Activated naive CD4-positive, alpha-beta T cell treated with anti-CD3 and anti-CD28 coated beads, Interleukin-2, amount 50 U/mL, for 24 hours (primary cell): Measurements from ENCODE around the gene ATG4D.
"Not testable (repeated sequence)": the region's sequence is repeated elsewhere in the genome, so short reads cannot be mapped to it uniquely, and the experiment has no call there.

ENCODE experiments used
- H3K27ac Mint-ChIP-seq: one replicate; pipeline ENCODE4 v1.8.0; 2021; ENCODE audit warnings: mild to moderate bottlenecking, mixed read lengths
- H3K27me3 Mint-ChIP-seq: one replicate; pipeline ENCODE4 v1.8.0; 2021; ENCODE audit warnings: mixed read lengths
- H3K36me3 Mint-ChIP-seq: one replicate; pipeline ENCODE4 v1.8.0; 2021; ENCODE audit warnings: mixed read lengths
- H3K4me1 Mint-ChIP-seq: one replicate; pipeline ENCODE4 v1.8.0; 2021; ENCODE audit warnings: mixed read lengths
- H3K4me3 Mint-ChIP-seq: one replicate; pipeline ENCODE4 v1.8.0; 2021; ENCODE audit warnings: mild to moderate bottlenecking, mixed read lengths
- H3K9me3 Mint-ChIP-seq: one replicate; pipeline ENCODE4 v1.8.0; 2021; ENCODE audit warnings: mixed read lengths

Gene ATG4D

DNA sequence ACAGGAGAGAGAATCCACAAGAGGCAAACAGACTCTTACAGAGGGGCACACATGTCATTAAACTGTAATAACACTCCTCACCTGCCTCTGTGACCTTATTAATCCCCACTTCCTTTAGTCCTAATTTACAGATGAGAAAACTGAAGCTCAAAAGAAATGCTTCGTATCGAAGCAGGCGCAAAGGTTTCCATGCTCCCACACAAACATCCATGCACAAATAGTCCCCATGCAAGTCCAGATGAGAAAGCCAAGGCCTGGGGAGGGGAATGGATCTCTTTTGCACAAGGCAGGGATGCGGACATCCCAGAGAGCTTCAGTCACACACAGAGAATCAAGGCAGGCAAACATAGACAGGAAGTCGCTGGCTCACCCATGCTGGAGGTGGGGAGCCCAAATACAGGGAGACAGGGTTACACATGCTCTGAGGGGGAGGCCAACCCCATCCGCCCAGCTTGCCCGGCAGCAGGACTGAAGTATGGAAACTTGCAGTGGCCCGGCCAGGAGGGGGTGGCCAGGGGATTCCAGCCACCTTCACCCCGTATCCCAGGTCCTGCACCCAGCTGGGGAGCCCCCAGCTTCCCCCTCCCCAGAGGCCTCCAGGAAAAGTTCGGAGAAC lies 26.9 kb upstream of the ATG4D start:
- Mint-ChIP-seq H3K27ac (no peak overlapping the region), H3K27me3 (peaks cover 37% of the 10 kb centered on the region), H3K36me3 (peaks cover 4% of the 10 kb centered on the region), H3K9me3 (no peaks in the 10 kb centered on the region), H3K4me3 (peak overlapping the region; percentile 72), H3K4me1 (peaks cover 36% of the 10 kb centered on the region)

DNA sequence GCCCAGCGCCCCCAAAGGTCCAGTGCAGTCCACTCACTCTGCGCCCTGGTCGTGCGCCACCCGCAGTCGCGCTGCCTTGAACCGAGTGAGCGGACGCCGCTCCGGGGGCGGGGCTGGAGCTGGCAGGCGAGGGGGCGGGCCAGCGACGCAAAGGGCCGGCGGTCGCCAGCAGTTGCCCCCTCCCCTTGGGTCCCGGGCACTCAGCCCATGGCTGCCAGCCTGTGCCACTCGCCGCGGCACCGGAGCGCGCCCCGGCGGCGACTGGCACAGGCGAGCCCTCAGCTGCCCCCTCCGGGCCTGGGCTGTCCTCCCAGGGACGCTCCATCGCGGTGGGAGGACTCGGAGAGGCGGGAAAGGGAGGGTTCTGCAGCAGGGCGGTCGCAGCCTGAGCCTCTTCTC lies 26.3 kb upstream of the ATG4D start, which contains the start of gene S1PR5:
S1PR5 (minus strand) TSS at position 87 of the 399 bp plus-strand sequence. CDS start 2,436 bp downstream, outside the sequence.
- Mint-ChIP-seq H3K27ac (no peak within 1 kb of the TSS), H3K4me3 (peak within 1 kb of the TSS; percentile 72), H3K4me1 (peaks cover 36% of the 10 kb centered on the region), H3K9me3 (no peaks in the 10 kb centered on the region), H3K36me3 (peaks cover 4% of the 10 kb centered on the region), H3K27me3 (peaks cover 37% of the 10 kb centered on the region)

DNA sequence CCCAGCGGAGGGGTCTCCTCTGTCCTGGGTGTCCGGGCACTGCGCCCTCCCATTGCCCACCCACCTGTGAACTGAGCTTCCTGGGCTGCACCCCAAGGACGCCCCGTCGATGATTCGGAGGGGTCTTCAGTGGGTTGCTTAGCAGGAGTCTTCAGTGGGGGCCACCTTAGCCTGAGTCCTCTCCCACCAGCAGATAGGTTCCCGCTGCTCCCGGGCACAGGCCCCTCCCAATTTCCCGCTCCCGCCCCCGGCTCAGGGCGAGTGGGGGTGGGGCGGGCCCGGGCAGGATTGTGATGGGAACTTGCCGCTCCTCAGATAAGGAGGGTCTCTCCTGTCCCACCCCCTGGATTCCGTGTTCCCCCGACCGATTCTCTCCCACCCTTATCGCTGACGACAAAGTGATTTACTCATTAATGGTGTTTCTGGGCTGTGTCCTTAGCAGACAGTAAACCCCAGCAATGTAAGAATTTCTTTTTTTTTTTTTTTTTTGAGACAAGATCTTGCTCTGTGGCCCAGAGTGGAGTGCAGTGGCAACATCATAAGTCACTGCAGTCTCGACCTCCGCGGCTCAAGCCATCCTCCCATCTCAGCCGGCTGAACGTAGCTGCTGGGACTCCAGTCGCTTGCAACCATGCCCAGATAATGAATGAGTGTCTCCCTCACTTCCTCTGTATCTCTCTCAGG lies 25.8 kb upstream of the ATG4D start:
- H3K4me1 Mint-ChIP-seq, result peaks cover 36% of the 10 kb centered on the region
- H3K27me3 Mint-ChIP-seq, result peaks cover 37% of the 10 kb centered on the region
- H3K4me3 Mint-ChIP-seq, result peak overlapping the region; percentile 67
- no peaks in the 10 kb centered on the region for H3K9me3 Mint-ChIP-seq
- H3K27ac Mint-ChIP-seq, result no peak overlapping the region
- H3K36me3 Mint-ChIP-seq, result peaks cover 4% of the 10 kb centered on the region

DNA sequence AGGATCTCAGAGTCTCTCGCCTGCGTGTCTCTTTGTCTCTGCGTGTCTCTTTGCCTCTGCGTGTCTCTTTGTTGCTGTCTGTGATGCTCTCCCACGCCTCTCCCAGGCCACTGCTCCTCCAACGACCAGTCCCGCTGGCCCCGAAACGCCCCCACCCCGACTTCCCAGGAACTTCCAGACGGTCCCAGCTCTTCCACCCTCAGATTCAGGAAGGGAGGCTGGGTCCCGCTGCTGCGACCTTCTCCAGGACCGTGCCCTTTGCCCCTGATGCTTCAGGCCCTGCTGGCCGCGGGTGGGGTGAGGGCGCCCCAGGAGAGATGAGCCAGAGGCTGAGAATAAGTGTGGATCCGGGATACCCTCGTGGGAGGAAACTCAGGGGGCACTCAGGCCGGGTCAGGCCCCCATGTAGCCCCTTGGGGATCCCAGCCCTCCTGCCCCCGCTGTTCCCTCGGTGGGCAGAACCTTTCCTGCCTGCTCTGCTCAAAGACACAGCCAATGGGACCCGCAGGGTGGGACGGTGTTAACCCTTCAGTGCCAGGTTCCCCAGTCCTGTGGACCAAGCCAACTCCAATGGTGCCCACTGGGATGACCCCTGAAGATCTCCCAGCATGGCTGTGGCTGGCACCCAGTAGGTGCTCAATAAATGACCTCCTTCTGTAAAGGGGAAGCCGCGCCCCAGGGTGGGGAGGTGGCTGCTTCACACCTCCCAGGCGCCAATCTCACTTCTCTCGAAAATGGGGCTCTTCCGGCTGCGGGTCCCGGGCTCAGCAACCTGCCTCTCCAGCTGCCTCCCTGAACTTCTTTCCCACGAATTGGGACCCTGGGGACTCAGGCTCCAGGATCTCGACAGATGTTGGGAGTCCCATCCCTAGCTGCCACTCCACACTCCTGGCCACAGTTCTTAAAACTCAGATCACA lies 25.0 kb upstream of the ATG4D start:
- no peaks in the 10 kb centered on the region for H3K9me3 Mint-ChIP-seq
- peak overlapping the region; percentile 81 for H3K27ac Mint-ChIP-seq
- H3K4me1 Mint-ChIP-seq, result peaks cover 28% of the 10 kb centered on the region
- peak overlapping the region; percentile 67 for H3K4me3 Mint-ChIP-seq
- H3K27me3 Mint-ChIP-seq, result peaks cover 29% of the 10 kb centered on the region
- no peaks in the 10 kb centered on the region for H3K36me3 Mint-ChIP-seq

DNA sequence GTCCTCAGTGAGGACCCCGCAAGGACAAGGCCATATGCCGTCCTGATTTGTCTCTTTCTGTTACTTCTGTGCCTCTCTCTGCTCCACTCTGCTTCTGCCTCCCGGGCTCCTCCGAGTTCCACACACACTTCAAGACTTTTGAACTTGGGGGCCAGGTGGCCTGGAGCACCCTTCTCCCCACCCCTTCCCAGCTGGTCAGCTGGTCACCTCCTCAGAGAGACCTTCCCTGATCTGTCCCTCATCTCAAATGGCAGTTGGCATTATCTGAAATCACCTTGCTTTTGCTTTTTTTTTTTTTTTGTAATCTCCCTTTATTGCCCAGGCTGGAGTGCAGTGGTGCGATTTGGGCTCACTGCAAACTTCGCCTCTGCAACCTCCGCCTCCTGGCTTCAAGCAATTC lies 24.3 kb upstream of the ATG4D start:
- H3K27ac Mint-ChIP-seq, result peak overlapping the region; percentile 81
- peak overlapping the region; percentile 67 for H3K4me3 Mint-ChIP-seq
- no peaks in the 10 kb centered on the region for H3K9me3 Mint-ChIP-seq
- peaks cover 28% of the 10 kb centered on the region for H3K4me1 Mint-ChIP-seq
- no peaks in the 10 kb centered on the region for H3K36me3 Mint-ChIP-seq
- peaks cover 28% of the 10 kb centered on the region for H3K27me3 Mint-ChIP-seq

DNA sequence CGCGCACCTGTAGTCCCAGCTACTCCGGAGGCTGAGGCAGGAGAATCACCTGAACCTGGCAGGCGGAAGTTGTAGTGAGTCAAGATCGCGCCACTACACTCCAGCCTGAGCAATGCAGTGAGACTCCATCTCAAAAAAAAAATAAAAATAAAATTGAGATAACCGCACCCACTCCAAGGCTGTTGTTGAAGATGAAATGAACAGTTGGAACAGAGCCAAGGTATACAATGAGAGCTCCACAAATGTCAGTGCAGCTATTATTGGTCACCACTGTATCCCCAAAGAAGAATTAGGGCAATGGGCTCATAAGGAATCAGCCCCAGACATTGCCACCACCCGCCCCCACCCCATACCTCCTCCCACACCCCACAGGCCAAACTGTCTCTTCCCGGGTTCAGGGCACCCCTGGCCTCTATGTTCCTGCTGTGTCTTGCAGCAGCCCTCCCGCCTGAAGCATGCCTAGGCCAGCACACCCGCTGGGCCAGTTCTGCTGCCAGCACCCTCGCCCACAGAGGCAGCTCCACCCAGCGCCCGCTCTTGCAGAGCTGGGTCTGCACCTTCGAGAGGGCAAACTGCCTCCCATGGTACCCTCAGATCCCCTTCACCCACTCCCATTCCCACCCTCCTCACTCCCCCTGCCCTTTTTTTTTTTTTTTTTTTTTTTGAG lies 22.9 kb upstream of the ATG4D start:
- Mint-ChIP-seq H3K27ac (no peak overlapping the region), H3K36me3 (no peaks in the 10 kb centered on the region), H3K27me3 (peaks cover 25% of the 10 kb centered on the region), H3K9me3 (no peaks in the 10 kb centered on the region), H3K4me1 (peaks cover 26% of the 10 kb centered on the region), H3K4me3 (no peak overlapping the region)

DNA sequence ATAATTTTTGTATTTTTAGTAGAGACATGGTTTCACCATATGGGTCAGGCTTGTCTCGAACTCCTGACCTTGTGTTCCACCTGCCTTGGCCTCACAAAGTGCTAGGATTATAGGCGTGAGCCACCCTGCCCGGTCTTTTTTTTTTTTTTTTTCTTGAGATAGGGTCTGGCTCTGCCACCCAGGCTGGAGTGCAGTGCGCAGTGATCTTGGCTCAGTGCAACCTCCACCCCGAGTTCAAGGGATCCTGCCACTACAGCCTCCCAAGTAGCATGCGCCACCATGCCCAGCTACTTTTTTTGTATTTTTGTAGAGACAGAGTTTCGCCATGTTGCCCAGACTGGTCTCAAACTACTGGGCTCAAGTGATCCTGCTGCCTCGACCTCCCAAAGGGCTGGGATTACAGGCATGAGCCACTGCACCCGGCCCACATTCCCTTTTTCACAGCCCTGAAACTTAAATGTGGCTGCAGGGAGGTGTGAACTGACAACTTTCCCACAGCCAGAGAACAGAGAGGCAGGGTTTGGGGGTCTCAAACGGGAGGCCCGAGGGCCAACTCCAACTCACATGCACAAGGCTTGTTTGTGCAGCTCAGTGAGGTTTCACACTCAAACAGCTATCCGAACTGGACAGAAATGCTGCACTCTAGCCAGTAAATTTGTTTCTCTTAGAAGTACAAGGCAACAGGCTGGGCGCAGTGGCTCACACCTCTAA lies 22.1 kb upstream of the ATG4D start:
- no peak overlapping the region for H3K4me3 Mint-ChIP-seq
- H3K27me3 Mint-ChIP-seq, result peaks cover 18% of the 10 kb centered on the region

DNA sequence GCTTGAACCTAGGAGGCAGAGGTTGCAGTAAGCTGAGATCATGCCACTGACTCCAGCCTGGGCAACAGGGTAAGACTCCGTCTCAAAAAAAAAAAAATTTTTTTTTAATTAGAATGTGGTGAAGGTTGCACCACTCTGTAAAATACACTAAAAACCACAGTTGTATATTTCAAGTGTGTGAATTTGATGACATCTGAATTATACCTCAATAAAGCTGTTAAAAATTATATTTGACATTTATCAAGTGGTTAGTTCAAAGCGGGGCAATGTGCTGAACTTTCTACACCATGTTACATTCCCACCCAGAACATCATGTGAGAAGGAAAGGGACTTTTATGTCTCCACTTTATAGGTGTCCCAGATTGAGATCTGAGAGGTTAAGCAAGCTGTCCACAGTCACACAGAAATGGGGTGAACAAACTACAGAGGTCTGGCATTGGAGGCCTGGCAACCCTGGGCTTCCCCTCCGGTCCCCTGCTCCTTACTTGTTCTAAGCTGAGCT lies 20.5 kb upstream of the ATG4D start:
- H3K4me3 Mint-ChIP-seq, result no peak overlapping the region
- peaks cover 12% of the 10 kb centered on the region for H3K27me3 Mint-ChIP-seq
- peaks cover 14% of the 10 kb centered on the region for H3K4me1 Mint-ChIP-seq
- H3K36me3 Mint-ChIP-seq, result no peaks in the 10 kb centered on the region
- H3K27ac Mint-ChIP-seq, result no peak overlapping the region
- no peaks in the 10 kb centered on the region for H3K9me3 Mint-ChIP-seq

More for the DNA sequence above, 22.1 kb upstream of the ATG4D start:
- Mint-ChIP-seq H3K9me3 (no peaks in the 10 kb centered on the region), H3K27ac (no peak overlapping the region), H3K36me3 (no peaks in the 10 kb centered on the region), H3K4me1 (peaks cover 22% of the 10 kb centered on the region)

DNA sequence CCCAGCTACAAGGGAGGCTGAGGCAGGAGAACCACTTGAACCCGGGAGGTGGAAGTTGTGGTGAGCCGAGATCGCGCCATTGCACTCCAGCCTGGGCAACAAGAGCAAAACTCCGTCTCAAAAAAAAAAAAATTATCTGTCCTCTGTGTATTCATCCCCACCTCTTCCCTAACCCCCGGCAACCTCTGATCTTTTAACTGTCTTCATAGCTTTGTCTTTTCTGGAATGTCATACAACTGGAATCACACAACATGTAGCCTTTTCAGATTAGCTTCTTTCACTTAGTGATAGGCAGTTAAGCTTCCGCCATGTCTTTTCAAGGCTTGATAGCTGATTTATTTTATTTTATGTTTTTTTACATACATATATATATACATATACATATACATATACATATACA lies 18.1 kb upstream of the ATG4D start:
- no peak overlapping the region for H3K4me3 Mint-ChIP-seq
- no peaks in the 10 kb centered on the region for H3K27me3 Mint-ChIP-seq
- no peaks in the 10 kb centered on the region for H3K9me3 Mint-ChIP-seq
- H3K27ac Mint-ChIP-seq, result no peak overlapping the region
- no peaks in the 10 kb centered on the region for H3K36me3 Mint-ChIP-seq
- no peaks in the 10 kb centered on the region for H3K4me1 Mint-ChIP-seq

DNA sequence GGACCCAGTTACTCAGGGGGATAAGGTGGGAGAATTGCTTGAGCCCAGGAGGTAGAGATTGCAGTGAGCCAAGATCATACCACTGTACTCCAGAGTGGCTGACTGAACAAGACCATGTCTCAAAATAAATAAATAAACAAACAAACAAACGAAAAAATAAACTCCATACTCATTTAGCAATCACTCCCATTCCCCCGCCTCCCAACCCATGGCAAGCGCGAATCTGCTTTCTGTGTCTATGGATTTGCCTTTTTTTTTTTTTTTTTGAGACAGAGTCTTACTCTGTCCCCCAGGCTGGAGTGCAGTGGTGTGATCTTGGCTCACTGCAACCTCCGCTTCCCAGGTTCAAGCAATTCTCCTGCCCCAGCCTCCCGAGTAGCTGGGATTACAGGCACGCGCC lies 16.8 kb upstream of the ATG4D start:
- not testable (repeated sequence) for H3K4me1 Mint-ChIP-seq, H3K27me3 Mint-ChIP-seq, H3K9me3 Mint-ChIP-seq, H3K4me3 Mint-ChIP-seq, H3K27ac Mint-ChIP-seq, H3K36me3 Mint-ChIP-seq

DNA sequence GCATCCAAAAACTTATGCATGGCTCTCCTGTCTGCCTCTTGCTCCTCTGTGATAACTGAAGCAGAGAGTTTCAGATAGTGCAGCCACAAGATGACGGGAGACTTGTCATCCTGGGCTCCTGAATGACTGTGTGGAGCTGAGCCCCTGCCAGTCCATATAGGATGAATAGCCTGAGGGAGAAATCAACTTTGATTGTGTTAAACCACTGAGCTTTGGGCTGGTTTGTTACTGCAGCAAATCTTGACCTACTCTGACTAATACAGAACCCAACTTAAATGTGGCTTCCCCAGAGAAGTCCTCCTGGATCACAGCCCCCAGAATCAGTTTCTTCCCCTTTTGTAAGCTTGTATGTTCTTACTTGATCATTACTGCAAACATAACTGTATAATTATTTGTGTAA lies 11.2 kb upstream of the ATG4D start:
- Mint-ChIP-seq H3K36me3 (no peaks in the 10 kb centered on the region), H3K27me3 (peaks cover 3% of the 10 kb centered on the region), H3K4me3 (no peak overlapping the region), H3K9me3 (no peaks in the 10 kb centered on the region), H3K4me1 (no peaks in the 10 kb centered on the region), H3K27ac (no peak overlapping the region)

DNA sequence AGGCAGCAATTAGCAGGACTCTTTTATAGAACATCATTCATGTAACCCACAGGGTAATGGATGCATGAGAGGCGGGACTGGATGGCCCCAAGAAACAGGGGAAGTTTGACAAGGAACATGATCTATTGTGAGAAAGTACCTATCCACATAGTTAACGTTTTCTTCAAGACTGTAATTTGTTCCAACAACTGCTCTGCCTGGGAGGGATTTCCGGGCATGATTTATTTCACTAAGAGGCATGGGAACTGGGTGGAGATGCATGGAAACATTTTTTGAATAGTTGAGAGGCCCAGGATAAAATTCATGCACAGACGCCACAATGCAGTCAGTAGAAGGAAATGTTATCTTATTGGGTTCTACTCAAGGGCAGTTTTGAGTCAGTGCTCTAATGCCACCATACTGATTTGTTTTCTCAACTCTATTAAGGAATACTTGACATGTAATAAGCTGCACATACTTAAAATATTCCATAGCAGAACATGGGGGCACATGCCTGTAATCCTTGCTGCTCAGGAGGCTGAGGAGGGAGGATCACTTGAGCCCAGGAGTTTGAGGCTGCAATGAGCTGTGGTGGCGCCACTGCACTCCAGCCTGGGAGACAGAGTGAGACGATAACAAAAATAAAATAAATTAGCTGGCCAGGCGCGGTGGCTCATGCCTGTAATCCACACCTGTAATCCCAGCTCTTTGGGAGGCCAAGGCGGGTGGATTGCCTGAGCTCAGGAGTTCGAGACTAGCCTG lies 9.9 kb upstream of the ATG4D start:
- no peaks in the 10 kb centered on the region for H3K36me3 Mint-ChIP-seq
- H3K4me1 Mint-ChIP-seq, result no peaks in the 10 kb centered on the region
- no peak overlapping the region for H3K4me3 Mint-ChIP-seq
- H3K27ac Mint-ChIP-seq, result no peak overlapping the region
- no peaks in the 10 kb centered on the region for H3K9me3 Mint-ChIP-seq
- peaks cover 6% of the 10 kb centered on the region for H3K27me3 Mint-ChIP-seq

DNA sequence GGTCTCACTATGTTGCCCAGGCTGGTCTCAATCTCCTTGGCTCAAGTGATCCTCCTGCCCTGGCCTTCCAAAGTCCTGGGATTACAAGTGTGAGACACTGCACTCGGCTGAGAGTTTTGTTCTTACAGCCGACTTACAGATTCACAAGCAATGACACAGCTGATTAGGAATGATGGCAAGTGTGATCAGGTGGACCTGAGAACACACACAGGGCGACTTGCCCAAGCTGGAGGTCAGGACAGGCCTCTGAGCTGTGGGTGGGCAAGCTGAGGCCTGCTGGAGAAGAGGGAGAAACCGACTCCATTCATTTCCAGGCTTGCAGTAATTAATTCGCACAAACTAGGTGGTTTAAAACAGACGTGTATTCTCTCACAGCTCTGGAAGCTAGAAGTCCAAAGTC lies 8.1 kb upstream of the ATG4D start:
- Mint-ChIP-seq H3K9me3 (no peaks in the 10 kb centered on the region), H3K36me3 (no peaks in the 10 kb centered on the region), H3K27ac (no peak overlapping the region), H3K27me3 (peaks cover 6% of the 10 kb centered on the region), H3K4me3 (no peak overlapping the region), H3K4me1 (peaks cover 3% of the 10 kb centered on the region)

DNA sequence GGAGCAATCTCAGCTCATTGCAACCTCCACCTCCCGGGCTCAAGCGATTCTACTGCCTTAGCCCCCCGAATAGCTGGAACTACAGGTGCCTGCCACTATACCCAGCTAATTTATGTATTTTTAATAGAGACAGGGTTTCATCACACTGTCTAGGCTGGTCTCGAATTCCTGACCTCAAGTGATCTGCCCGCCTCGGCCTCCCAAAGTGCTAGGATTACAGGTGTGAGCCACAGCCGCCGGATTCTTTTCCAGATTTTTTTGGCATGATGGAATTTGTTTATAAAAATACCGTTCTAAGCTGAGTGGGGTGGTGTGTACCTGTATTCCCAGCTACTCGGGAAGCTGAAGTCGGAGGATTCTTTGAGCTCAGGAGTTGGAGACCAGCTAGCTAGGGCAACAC lies 6.0 kb upstream of the ATG4D start:
- Mint-ChIP-seq H3K27me3 (peaks cover 6% of the 10 kb centered on the region), H3K4me3 (no peak overlapping the region), H3K4me1 (peaks cover 3% of the 10 kb centered on the region), H3K27ac (no peak overlapping the region), H3K9me3 (no peaks in the 10 kb centered on the region), H3K36me3 (no peaks in the 10 kb centered on the region)
